ENCODE measurements around the gene SELENOF.
"Not testable (repeated sequence)": the region's sequence is repeated elsewhere in the genome, so short reads cannot be mapped to it uniquely, and the experiment has no call there.

SELENOF gene

DNA sequence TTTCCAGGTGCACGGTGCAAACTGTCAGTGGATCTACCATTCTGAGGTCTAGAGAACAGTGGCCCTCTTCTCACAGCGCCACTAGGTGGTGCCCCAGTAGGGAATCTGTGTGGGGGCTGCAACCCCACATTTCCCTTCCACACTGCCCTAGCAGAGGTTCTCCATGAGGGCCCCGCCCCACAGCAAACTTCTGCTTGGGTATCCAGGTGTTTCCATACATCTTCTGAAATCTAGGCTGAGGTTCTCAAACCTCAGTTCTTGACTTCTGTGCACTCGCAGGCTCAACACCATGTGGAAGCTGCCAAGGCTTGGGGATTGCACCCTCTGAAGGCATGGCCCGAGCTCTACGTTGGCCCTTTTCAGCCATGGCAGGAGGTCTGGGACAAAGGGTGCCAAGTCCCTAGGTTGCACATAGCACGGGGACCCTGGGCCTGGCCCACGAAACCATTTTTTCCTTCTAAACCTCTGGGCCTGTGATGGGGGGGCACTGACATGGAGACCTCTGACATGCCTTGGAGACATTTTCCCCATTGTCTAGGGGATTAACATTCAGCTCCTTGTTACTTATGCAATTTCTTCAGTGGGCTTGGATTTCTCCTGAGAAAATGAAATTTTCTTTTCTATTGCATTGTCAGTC, 10.5 kb upstream of the SELENOF start:
- DNase-seq (ENCODE audit: extremely low spot score, insufficient read length, low read depth) (no peak), FAIRE-seq (no peak)

DNA sequence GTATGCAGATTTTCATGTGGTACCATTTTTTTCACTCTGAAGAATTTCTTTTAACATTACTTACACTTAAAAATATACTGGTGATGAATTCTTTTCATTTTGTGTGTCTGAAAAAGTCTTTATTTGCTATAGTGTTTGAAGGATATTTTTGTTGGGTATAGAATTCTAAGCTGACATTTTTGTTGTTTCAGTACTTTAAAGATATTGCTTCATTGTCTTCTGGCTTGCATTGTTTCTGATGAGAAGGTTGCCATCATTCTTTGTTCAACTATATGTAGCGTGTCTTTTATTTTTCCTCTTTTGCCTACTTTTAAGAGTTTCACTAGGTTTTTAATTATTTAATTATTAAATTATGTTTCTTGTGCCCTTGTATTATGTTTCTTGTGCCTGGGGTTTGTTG, 8.5 kb upstream of the SELENOF start:
- DNase-seq (ENCODE audit: extremely low spot score, insufficient read length, low read depth), result no peak
- no peak for FAIRE-seq

DNA sequence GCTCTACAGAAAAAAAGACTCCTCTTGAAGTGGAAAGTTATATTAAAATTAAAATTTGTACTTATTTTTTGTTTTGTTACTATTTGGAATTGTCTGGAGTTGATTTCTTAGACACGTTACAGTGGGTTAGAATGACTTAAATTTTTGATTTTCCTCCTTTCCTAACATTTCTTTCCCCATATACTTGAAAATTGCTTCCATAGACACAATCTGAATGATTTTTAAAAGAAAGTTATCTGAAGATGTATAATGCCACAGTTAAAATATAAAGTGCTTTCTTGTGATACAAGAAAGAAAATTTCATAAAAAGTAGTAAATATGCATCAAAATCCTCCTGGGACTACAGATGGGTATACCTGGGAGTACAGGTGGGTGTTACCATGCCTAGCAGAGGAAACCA, 2.8 kb upstream of the SELENOF start:
- FAIRE-seq (peak; percentile 46), DNase-seq (ENCODE audit: extremely low spot score, insufficient read length, low read depth) (no peak)

DNA sequence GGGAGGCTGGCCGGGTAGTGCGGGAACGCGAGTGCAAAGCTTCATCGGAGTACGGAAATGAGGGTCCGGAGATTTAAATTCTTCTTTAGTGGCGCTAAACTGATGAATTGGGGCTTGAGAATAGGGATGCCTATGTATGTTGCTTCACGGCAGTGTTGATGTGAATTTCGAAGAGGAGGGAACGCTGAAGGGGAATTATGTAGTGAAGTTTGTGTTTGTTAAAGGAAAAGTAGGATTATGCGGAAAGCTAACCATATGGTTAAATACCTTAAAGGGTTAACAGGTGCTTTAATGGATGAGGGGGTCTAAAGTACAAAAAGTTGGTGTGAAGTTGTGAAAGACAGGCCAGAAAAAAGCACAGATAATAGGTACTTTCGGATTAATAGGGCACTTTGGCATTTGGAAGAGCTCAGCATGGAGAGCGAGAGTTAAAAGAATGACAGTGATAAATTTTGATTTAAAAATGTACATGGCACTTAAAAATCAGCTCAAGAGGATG, 1.9 kb upstream of the SELENOF start:
- FAIRE-seq (no peak), DNase-seq (ENCODE audit: extremely low spot score, insufficient read length, low read depth) (no peak)

DNA sequence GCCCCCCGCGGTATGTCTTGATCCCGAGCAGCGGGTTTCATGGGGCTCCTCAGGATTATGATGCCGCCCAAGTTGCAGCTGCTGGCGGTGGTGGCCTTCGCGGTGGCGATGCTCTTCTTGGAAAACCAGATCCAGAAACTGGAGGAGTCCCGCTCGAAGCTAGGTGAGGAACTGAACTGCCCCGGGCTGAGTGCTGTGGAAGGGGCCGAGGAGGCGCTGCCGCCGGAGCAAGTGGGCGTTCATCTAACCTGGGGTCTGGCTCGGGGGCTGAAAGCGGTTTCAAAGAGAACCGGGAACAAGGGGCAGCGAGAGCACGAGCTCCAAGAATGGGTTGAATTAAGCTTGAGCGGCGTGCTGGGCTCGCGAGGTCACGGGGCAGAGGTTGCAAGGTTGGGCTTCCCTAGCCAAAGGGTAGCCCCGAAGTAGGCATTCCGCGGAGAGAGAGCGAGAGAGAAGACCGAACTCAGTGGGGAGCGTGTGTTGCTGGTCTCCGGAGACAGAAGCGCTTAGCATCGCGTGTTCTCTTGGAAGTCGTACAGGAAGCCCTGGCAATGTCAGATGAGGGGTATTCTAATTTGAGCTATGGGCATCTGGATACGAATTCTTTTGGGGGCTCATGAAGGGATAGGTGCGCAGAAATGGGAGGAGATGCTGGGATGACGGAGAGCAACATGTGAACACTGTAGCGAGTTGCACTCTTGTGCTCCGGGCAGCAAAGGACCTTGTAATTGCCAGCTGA, 1.2 kb upstream of the SELENOF start:
- FAIRE-seq (peak; percentile 75), DNase-seq (ENCODE audit: extremely low spot score, insufficient read length, low read depth) (no peak)

DNA sequence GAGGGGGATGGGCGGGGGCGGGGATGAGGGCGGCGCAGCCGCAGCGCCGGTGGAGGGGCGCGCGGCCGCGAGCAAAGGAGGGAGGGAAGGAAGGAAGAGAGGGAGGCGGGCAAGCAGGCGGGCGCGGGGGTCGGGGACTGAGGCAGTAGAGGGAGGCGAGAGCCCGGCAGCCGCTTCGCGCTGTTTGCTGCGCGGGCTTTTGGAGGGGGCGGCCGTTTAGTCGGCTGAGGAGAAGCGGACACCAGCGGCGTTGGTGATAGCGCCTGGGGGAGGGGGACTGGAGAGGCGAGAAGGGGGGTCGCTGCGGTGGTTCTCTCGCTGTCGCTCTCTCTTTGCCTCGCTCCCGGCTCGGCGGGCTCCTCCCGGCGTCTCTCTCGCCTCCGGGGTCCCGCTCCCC, 673 bp upstream of the SELENOF start, which contains the start of gene HS2ST1:
HS2ST1 (plus strand) TSS at position 35 of the 397 bp plus-strand sequence.
- FAIRE-seq (no peak), DNase-seq (ENCODE audit: extremely low spot score, insufficient read length, low read depth) (no peak)

DNA sequence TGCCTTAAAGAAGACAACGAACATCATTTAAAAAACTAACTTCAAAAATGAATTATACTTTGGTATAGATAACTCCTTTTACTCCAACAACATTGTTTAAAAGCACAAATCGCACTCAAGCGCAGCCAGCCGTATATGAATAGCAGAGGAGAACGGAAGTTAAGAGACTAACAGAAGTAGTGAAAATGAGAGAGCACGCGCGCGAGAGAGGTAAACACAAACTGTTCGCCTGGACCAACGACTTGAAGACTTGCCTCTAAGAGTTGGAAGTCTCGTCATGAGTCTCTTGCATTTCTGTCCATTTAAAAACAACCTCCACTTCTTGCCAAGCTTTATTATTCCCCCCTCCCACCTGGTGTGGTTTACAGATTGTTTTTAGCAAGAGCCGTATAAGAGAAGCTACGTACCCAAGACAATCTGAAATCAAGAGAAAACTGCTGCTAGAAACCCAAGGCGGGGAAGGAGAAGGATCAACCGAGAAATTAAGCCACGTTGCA, 479 bp downstream of the SELENOF start:
- no peak for DNase-seq (ENCODE audit: extremely low spot score, insufficient read length, low read depth)

DNA sequence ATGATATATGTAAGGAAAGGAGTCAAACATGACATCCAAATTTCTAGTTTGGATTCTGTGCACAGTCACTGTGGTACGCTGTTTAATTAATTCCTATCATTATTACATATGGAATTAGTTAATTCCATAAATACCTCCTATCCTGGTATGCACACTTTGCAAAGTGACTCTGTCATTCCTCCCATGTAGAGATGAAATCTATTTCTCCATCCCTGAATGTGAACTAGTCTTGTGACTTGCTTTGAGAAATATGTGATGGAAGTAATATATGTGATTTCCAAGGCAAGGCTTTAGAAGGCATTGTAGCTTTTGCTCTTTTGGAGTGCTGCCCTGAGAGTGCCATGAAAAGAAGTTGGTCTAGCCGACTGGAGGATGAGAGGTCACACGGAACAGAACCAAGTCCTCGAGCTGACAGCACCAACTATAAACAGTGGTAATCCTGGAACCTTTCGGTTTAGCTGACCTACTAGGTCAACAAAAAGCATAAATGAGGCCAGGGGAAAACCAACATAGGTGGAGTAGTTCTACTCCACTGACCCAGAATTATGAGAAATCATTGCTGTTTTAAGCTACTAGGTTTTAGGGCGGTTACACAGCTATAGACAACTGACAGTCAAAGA, 1.5 kb downstream of the SELENOF start:
- FAIRE-seq (no peak), DNase-seq (ENCODE audit: extremely low spot score, insufficient read length, low read depth) (no peak)

More for the DNA sequence above, 479 bp downstream of the SELENOF start:
- FAIRE-seq, result peak; percentile 88

DNA sequence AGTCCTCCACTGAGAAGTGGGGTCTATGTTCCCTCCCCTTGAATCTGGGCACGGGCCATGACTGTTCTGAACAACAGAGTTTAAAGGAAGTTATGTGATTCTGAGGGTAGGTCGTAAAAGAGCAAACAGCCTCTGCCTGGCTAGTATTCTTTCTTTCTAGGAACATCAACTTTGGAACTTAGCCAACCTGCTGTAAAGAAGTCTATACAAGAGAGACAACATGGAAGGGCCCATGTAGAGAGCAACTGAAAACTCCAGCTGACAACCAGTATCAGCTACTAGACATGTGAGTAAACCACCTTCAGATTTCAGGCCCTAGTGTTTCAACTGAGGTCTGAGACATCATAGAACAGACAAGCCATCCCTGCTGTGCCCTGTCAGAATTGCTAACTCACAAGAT, 7.5 kb downstream of the SELENOF start:
- no peak for FAIRE-seq

DNA sequence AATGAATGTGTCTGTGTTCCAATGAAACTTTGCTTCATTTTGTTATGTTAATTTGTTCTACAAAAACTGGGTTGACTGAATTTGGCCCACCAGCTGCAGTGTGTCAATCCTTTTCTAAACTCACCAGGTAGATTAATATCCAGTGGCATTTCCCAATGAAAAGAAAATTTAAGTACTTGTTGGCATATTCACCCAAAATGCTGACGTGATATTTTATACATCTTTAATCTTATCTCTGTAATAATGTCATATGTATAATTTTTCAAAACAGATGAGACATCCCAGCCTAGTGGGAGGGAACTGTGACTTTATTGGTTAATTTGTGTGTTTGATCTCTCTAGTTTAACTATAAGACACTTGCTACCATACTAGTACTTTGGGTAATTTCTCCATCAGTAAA, 8.1 kb downstream of the SELENOF start:
- no peak for FAIRE-seq

More for the DNA sequence above, 7.5 kb downstream of the SELENOF start:
- DNase-seq (ENCODE audit: extremely low spot score, insufficient read length, low read depth), result no peak

DNA sequence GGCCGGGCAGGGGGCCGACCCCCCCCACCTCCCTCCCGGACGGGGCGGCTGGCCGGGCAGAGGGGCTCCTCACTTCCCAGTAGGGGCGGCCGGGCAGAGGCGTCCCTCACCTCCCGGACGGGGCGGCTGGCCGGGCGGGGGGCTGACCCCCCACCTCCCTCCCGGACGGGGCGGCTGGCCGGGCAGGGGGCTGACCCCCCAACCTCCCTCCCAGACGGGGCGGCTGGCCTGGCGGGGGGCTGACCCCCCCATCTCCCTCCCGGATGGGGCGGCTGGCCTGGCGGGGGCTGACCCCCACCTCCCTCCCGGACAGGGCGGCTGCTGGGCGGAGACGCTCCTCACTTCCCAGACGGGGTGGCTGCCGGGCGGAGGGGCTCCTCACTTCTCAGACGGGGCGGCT, 14.5 kb downstream of the SELENOF start:
- not testable (repeated sequence) for DNase-seq (ENCODE audit: extremely low spot score, insufficient read length, low read depth); FAIRE-seq

More for the DNA sequence above, 8.1 kb downstream of the SELENOF start:
- no peak for DNase-seq (ENCODE audit: extremely low spot score, insufficient read length, low read depth)

DNA sequence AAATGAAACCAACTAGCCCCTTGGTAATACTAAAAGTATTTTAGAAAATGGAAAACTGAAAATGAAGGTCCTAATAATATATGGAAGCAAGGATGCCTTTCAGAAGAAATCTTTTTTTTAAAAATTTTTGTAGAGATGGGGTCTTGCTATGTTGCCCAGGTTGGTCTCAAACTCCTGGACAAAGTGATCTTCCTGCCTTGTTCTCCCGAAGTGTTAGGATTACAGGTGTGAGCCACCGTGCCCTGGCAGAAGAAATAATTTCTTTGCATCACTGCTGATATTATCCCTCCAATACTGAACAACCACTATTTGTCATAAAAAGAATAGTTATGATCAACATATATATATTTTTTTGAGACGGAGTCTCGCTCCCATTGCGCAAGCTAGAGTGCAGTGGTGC, 25.6 kb downstream of the SELENOF start:
- FAIRE-seq (no peak), DNase-seq (ENCODE audit: extremely low spot score, insufficient read length, low read depth) (no peak)

DNA sequence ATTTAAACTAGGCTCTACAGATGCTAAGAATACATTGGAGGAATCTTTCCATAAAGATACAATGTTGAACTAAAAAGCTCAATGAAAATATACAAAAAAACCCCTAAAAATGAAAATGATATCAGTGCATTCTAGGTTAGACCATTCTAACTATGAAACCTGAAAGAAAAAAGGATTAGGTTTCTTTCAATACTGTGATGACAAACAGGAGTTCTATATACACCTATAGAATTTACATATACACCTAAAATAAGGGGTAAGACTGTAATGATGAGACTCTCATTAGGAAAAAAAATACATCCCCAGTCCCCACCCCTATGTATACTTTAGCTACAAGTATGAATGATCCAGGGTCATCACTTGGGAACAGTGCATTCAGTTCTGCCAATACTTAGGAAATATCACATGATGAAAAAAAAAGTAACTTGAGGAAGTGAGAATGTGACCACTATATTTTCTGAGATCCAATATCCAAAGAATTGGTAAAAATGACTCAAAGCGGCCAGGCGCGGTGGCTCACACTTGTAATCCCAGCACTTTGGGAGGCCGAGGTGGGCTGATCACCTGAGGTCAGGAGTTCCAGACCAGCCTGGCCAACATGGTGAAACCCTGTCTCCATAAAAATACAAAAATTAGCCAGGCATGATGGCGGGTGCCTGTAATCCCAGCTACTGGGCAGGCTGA, 26.3 kb downstream of the SELENOF start:
- DNase-seq (ENCODE audit: extremely low spot score, insufficient read length, low read depth) (no peak), FAIRE-seq (no peak)

DNA sequence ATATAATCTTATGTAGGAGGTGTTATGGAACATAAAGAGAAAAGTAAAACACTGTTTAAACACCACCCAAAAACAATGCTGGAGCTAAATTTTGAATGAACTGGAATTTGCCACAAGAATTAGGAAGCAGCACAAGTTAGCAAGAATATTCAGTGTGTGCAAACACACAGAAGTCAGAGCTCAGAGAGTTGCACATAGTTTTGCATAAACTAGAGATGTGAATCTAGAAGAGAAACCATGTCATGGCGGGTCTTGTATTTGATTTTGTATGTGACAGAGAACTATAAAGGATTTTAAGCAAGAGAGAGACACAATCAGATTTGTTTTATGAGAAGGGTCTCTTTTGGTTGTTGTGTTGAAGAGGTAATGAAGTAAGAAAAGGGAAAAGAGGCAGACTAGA, 38.2 kb downstream of the SELENOF start:
- no peak for FAIRE-seq
- no peak for DNase-seq (ENCODE audit: extremely low spot score, insufficient read length, low read depth)

DNA sequence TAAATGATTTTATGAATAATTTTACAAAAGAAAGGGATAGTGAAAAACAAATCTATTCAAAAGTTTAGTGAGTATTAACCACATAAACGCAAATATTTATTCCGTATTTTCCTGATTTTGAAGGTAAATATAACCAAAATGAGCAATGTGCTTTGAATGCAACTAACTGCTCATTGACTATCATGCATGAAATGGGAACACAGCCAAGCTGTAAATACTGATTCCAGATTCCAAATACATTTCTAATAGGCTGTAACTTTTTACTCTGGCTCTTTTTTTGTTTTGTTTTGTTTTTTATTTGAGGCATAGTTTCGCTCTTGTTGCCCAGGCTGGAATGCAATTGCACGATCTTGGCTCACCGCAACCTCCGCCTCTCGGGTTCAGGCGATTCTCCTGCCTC, 41.8 kb downstream of the SELENOF start:
- FAIRE-seq, result no peak
- DNase-seq (ENCODE audit: extremely low spot score, insufficient read length, low read depth), result no peak

DNA sequence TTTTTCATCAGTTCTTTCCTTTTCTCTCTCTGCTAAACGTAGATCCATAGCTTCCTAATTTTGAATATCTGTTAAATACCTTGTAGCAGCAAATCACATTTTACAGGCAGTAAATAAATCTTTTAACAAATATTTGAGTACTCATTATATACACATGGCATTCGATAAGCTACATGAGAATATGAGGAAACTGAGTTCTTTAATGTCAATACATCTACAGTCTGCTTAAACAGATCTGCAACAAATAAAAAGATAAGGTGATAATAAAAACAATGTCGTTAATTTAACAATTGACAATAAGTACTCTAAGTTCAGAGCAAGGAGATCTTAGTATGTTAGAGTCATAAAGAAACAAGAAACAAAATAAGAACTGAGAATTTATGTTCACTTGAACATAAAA, 42.9 kb downstream of the SELENOF start:
- FAIRE-seq, result no peak
- no peak for DNase-seq (ENCODE audit: extremely low spot score, insufficient read length, low read depth)

DNA sequence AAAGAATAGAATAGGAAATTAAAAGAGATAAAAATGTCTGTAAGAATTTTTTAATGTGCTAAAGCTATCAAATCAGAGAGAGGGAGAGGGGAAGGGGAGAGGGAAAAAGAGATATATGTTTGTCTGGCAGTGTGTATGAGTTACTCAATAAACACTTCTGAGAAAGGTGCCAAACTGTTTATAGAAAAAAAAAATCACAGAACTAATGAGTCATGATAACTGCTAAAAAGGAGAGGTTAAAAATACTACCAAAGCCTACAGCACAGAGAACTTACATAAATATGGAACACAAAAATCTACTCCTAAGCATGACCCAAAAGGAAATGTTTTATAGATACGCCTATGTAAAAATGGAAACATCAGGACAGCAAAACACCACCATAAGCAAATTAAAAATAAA, 45.4 kb downstream of the SELENOF start:
- FAIRE-seq (no peak), DNase-seq (ENCODE audit: extremely low spot score, insufficient read length, low read depth) (no peak)

DNA sequence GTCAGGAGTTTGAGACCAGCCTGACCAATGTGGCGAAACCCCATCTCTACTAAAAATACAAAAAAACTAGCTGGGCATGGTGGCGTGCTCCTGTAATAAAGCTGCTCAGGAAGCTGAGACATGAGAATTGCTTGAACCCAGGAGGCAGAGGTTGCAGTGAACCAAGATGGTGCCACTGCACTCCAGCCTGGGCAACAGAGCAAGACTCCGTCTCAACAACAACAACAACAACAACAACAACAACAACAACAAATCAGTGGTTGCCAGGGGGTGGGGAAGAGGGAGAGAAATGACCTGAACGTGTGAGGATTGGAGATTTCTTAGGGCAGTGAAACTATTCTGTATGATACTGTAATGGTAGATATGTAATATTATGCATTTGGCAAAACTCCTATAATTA, 46.6 kb downstream of the SELENOF start:
- not testable (repeated sequence) for DNase-seq (ENCODE audit: extremely low spot score, insufficient read length, low read depth); FAIRE-seq

DNA sequence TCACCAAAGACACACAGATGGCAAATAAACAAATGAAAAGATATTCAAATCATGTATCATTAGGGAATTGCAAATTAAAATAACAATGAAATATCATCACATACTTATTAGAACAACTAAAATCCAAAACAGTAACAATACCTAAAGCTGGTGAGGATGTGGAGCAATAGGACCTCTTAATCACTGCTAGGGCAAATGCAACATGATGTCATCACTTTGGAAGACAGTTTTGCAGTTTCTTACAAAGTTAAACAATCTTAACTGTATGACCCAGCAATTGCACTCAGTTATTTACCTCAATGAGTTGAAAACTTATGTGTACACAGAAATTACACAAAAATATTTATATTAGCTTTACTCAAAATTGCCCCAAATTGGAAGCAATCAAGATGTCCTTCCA, 47.3 kb downstream of the SELENOF start:
- FAIRE-seq, result no peak

DNA sequence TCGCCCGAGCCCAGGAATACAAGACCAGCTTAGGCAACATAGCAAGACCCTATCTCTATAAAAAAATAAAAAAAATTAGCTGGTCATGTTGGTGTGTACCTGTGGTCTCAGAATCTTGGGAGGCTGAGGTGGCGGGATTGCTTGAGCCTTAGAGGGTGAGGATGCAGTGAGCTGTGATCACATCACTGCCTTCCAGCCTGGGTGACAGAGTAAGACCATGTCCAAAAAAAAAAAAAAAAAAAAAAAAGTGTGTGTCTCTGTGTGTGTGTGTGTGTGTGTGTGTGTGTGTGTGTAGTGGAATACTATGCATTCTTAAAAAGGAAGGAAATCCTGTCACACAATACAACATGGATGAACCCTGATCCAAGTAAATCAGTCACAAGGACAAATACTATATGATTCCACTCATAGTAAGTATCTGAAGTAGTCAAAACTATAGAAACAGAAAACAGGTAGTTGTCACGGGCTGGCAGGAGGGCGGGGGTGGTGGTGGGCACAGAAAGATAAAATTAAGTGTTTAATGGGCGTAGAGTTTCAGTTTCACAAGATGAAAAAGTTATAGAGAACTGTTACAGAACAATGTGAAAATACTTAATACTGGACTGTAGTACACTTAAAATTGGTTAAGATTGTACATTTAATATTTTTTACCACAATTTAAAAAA, 47.8 kb downstream of the SELENOF start:
- peak; percentile 65 for FAIRE-seq
- no peak for DNase-seq (ENCODE audit: extremely low spot score, insufficient read length, low read depth)

More for the DNA sequence above, 47.3 kb downstream of the SELENOF start:
- no peak for DNase-seq (ENCODE audit: extremely low spot score, insufficient read length, low read depth)

Data from GM18507 (cell line).